Inferior parietal cortex (tissue), 1 donor: ENCODE data around the gene PIP5K1B.

Experiments used
- DNase-seq: peaks from one replicate; pipeline ENCODE4 v3.0.0-alpha.2; 2016; ENCODE audit errors: extremely low spot score

PIP5K1B gene

GRCh38 chr9:68905129-68905528 lies 200.1 kb downstream of the PIP5K1B start:
- no peak for DNase-seq

- DNase-seq = no peak
These were observed 202.9 kb downstream of the PIP5K1B start for GRCh38 chr9:68907910-68908309.

GRCh38 chr9:68912561-68912960 lies 207.5 kb downstream of the PIP5K1B start:
- no peak for DNase-seq

GRCh38 chr9:68913054-68913453 lies 208.0 kb downstream of the PIP5K1B start:
- no peak for DNase-seq

- DNase-seq = no peak
These were observed 209.7 kb downstream of the PIP5K1B start for GRCh38 chr9:68914751-68915150.

- no peak for DNase-seq
These were observed 214.6 kb downstream of the PIP5K1B start for GRCh38 chr9:68919661-68920060.

GRCh38 chr9:68920921-68921320 lies 215.9 kb downstream of the PIP5K1B start:
- no peak for DNase-seq

GRCh38 chr9:68923480-68923879 lies 218.4 kb downstream of the PIP5K1B start:
- DNase-seq = no peak

- DNase-seq = no peak
These were observed 220.1 kb downstream of the PIP5K1B start for GRCh38 chr9:68925175-68925574.

- DNase-seq = no peak
These were observed 222.1 kb downstream of the PIP5K1B start for GRCh38 chr9:68927165-68927564.

GRCh38 chr9:68931821-68932220 lies 226.8 kb downstream of the PIP5K1B start:
- DNase-seq = no peak

GRCh38 chr9:68932458-68932857 lies 227.4 kb downstream of the PIP5K1B start:
- DNase-seq = no peak

GRCh38 chr9:68933434-68934328 lies 228.6 kb downstream of the PIP5K1B start:
- no peak for DNase-seq

- DNase-seq = no peak
These were observed 229.2 kb downstream of the PIP5K1B start for GRCh38 chr9:68934329-68934644.

GRCh38 chr9:68940573-68940972 lies 235.5 kb downstream of the PIP5K1B start:
- no peak for DNase-seq

- no peak for DNase-seq
These were observed 236.9 kb downstream of the PIP5K1B start for GRCh38 chr9:68941780-68942459.

- no peak for DNase-seq
These were observed 237.8 kb downstream of the PIP5K1B start for GRCh38 chr9:68942790-68943189.

- DNase-seq = no peak
These were observed 242.0 kb downstream of the PIP5K1B start for GRCh38 chr9:68947015-68947414.

GRCh38 chr9:68947842-68948569 lies 243.0 kb downstream of the PIP5K1B start:
- DNase-seq = no peak

- no peak for DNase-seq
These were observed 244.4 kb downstream of the PIP5K1B start for GRCh38 chr9:68949271-68950000.

GRCh38 chr9:68950188-68950587 lies 245.1 kb downstream of the PIP5K1B start:
- DNase-seq = no peak

- no peak for DNase-seq
These were observed 245.6 kb downstream of the PIP5K1B start for GRCh38 chr9:68950689-68951088.
